ENCODE results near the gene SEBOX. TPM values are rescaled to one million over a fixed set of nuclear protein-coding genes. Genes with fewer than 3 reads are reported as not detected.
A peak's percentile ranks its signal among the peaks of the same experiment; 100 is the strongest.

The SEBOX gene
- total and polyA plus RNA-seq, 2 experiments from 2014 or later, result 0.44 TPM; not detected in 1

DNA sequence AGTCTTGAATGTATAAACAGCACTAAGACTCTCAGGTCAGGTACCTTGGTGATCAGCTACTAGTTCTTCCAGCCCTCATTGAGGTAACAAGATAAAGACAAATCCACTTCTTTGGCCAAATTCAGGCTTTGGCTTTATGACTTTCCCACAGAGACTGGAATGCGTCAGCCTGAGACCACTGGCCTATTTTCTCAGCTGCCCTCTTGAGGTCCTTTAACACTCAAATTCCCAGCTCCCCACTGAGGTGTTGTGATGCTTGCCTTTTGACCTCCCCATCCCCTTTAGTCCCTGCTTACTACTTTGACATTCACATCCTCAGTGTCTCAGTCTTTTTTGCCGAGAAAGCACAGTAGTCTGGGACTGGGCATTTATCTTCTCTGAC, 18.8 kb downstream of the SEBOX start:
- Histone ChIP-seq H3K27ac (peak overlapping the region; percentile 88), H3K4me1 (ENCODE audit: low read depth) (peaks cover 2% of the 10 kb centered on the region), H3K27me3 (no peaks in the 10 kb centered on the region), H3K36me3 (peaks cover 61% of the 10 kb centered on the region), H3K9me3 (ENCODE audit: low read depth) (no peaks in the 10 kb centered on the region), H3K4me3 (no peak overlapping the region)
- peak; percentile 15 to 25 for DNase-seq (ENCODE audit: low read depth in 1 of 2, low spot score in 1 of 2)
- TF ChIP-seq, protein P1, sequence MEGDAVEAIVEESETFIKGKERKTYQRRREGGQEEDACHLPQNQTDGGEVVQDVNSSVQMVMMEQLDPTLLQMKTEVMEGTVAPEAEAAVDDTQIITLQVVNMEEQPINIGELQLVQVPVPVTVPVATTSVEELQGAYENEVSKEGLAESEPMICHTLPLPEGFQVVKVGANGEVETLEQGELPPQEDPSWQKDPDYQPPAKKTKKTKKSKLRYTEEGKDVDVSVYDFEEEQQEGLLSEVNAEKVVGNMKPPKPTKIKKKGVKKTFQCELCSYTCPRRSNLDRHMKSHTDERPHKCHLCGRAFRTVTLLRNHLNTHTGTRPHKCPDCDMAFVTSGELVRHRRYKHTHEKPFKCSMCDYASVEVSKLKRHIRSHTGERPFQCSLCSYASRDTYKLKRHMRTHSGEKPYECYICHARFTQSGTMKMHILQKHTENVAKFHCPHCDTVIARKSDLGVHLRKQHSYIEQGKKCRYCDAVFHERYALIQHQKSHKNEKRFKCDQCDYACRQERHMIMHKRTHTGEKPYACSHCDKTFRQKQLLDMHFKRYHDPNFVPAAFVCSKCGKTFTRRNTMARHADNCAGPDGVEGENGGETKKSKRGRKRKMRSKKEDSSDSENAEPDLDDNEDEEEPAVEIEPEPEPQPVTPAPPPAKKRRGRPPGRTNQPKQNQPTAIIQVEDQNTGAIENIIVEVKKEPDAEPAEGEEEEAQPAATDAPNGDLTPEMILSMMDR (IDR thresholded peaks at IDR 0.05; ENCODE audit: low read depth, low read length), result no peak

DNA sequence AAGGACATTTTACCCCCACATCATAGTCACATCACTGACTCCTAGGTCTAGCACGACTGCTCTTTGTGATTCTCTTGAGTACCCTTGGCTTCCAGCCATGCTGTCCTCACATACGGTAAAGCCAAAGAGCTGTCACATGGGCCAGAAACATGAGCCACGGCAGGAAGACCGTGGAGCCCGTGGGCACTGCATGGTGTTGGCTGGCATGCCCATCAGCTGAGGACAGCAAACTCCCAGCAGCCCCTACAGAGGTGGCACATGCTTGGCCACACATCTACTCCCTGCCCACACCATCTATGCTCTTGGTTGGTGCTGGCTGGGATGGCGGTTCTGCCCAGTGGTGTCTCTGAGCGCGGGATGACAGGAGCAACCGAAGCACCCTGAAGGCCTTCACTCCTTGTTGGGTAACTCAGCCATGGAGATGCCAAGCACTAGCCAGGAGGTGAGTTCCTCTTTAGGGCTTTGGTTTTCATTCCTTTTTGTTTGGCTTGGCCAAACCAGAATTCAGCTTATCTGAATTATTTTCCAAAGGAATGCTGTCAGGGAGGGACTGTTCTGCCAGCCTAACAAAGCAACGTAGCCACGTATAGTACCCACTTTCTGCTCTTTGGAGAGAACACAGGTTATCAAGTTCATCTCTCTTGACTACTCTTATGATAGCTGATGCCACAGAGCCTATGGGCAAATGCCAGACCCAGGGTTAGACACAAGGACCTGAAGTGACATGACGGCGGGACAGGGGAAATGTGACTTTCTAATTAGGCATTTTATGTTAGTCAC, 19.4 kb downstream of the SEBOX start:
- DNase-seq (ENCODE audit: low read depth in 1 of 2, low spot score in 1 of 2), result peak in 1 of 2 donors; percentile 43
- Histone ChIP-seq H3K27ac (peak overlapping the region; percentile 88), H3K4me1 (ENCODE audit: low read depth) (peaks cover 2% of the 10 kb centered on the region), H3K4me3 (no peak overlapping the region), H3K9me3 (ENCODE audit: low read depth) (no peaks in the 10 kb centered on the region), H3K27me3 (no peaks in the 10 kb centered on the region), H3K36me3 (peaks cover 61% of the 10 kb centered on the region)
- TF ChIP-seq, protein P1 (IDR thresholded peaks at IDR 0.05; ENCODE audit: low read depth, low read length), result no peak

DNA sequence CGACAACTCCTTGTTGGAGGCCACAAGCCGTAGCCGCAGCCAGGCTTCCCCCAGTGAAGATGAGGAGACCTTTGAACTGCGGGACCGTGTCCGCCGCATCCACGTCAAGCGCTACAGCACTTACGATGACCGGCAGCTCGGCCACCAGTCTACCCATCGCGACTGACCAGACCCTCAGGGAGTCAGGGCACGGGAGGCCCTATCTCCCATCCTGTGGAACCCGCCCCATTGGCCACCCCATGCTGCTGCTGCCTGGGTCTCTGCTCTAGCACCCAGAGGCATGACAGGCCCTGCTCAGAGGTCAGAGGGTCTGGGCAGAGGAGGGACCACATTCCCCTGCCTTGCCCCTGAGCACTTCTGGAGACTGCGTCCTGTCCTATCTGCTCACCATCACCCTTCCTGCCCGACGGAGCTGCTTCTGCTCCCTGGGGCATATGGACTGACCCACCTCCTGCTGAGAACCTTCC, 20.5 kb downstream of the SEBOX start:
- H3K4me3 ChIP-seq, result no peak overlapping the region
- H3K36me3 ChIP-seq, result peaks cover 55% of the 10 kb centered on the region
- H3K4me1 ChIP-seq (ENCODE audit: low read depth), result peaks cover 2% of the 10 kb centered on the region
- H3K27me3 ChIP-seq, result no peaks in the 10 kb centered on the region
- TF ChIP-seq, protein P1 (IDR thresholded peaks at IDR 0.05; ENCODE audit: low read depth, low read length), result no peak
- H3K27ac ChIP-seq, result peak overlapping the region; percentile 88
- no peaks in the 10 kb centered on the region for H3K9me3 ChIP-seq (ENCODE audit: low read depth)
- DNase-seq (ENCODE audit: low read depth in 1 of 2, low spot score in 1 of 2), result no peak

DNA sequence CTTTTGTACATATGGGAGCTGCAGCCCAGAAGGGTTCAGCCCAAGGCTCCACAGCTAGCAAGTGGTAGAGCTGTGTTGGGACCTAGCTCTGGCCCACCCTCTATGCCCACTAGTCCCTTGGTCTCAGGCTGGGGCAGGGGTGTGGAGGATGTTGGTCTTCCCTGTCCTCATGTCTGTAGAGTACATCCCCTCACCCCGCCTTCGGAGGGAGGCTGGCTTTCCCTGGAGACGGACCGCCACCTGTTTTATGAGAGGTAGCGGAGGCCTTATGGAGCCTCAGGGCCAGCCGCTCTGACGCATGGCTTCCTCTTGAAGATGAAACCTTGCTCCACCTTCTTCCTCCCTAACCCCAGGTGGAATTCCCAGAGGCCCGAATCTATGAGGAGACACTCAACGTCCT, 21.0 kb downstream of the SEBOX start:
- peaks cover 54% of the 10 kb centered on the region for H3K36me3 ChIP-seq
- TF ChIP-seq, protein P1 (IDR thresholded peaks at IDR 0.05; ENCODE audit: low read depth, low read length), result no peak

DNA sequence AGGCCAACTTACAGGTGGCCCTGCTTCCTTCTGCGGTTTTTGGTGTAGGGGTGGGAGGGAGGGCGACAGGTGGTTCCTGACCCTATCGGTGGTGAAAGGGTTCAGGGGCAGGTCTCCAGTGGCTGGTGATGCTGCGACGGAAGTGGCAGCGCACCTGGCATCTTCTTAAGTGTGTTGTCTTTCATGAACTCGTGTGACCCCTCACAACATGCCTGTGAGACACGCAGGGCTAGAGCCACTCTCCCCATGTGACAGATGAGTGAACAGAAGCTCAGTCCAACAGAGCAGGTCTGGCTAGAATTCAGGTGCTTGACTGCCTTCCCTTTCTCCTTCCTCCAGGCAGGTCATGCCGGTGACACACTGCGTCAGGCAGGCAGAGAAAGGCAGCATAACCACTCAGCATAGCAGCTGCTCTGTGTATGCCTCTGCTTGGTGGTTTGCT, 21.5 kb downstream of the SEBOX start:
- Histone ChIP-seq H3K27me3 (no peaks in the 10 kb centered on the region), H3K4me1 (ENCODE audit: low read depth) (peaks cover 2% of the 10 kb centered on the region), H3K36me3 (peaks cover 50% of the 10 kb centered on the region), H3K9me3 (ENCODE audit: low read depth) (no peaks in the 10 kb centered on the region), H3K4me3 (no peak overlapping the region), H3K27ac (peak overlapping the region; percentile 53)
- DNase-seq (ENCODE audit: low read depth in 1 of 2, low spot score in 1 of 2), result no peak
- TF ChIP-seq, protein P1 (IDR thresholded peaks at IDR 0.05; ENCODE audit: low read depth, low read length), result no peak

More for the DNA sequence above, 21.0 kb downstream of the SEBOX start:
- peak overlapping the region; percentile 53 for H3K27ac ChIP-seq
- peaks cover 2% of the 10 kb centered on the region for H3K4me1 ChIP-seq (ENCODE audit: low read depth)
- no peak for DNase-seq (ENCODE audit: low read depth in 1 of 2, low spot score in 1 of 2)
- H3K9me3 ChIP-seq (ENCODE audit: low read depth), result no peaks in the 10 kb centered on the region
- H3K4me3 ChIP-seq, result no peak overlapping the region
- H3K27me3 ChIP-seq, result no peaks in the 10 kb centered on the region
